Panc1 (cell line): ENCODE data around the gene GRIN2A.

Source experiments
- POLR2AphosphoS5 ChIP-seq: IDR thresholded peaks from 2 replicates; pipeline ENCODE4 v1.6.1; 2012; ENCODE audit warnings: mild to moderate bottlenecking, low read depth, low read length, moderate library complexity
- TCF7L2 ChIP-seq: IDR thresholded peaks from 2 replicates; pipeline ENCODE4 v1.6.1; 2011; ENCODE audit warnings: mild to moderate bottlenecking, low read depth, low read length, inconsistent platforms
- TF ChIP-seq, protein P1 (sequence below): fragments of 450-650 bp; IDR thresholded peaks from 2 replicates; pipeline ENCODE4 v1.5.1; 2017; ENCODE audit warnings: mild to moderate bottlenecking

DNA sequence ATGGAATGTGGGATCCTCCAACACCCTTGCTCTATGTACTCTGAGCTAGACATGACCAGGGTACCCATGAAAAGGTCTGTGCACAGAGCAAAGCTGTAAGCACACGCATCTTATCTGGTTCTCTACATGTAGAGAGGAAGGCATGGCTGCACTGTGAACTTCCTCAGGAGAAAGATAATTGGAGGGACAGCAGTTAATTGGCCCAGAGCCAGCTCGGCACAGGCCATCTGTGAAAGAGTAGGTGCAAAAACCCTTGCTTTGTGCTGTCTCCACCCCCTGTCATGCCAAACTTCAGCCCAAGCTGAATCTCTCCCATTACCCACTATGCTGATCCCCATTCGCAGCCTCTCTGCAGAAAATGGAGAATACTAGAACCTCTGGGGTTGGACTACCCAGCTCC is 241.0 kb downstream of the GRIN2A start:
- TF ChIP-seq, protein P1, sequence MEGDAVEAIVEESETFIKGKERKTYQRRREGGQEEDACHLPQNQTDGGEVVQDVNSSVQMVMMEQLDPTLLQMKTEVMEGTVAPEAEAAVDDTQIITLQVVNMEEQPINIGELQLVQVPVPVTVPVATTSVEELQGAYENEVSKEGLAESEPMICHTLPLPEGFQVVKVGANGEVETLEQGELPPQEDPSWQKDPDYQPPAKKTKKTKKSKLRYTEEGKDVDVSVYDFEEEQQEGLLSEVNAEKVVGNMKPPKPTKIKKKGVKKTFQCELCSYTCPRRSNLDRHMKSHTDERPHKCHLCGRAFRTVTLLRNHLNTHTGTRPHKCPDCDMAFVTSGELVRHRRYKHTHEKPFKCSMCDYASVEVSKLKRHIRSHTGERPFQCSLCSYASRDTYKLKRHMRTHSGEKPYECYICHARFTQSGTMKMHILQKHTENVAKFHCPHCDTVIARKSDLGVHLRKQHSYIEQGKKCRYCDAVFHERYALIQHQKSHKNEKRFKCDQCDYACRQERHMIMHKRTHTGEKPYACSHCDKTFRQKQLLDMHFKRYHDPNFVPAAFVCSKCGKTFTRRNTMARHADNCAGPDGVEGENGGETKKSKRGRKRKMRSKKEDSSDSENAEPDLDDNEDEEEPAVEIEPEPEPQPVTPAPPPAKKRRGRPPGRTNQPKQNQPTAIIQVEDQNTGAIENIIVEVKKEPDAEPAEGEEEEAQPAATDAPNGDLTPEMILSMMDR, result no peak
- TF ChIP-seq TCF7L2 (no peak), POLR2AphosphoS5 (no peak)
